ENCODE data around the gene MEGF8.

MEGF8 gene

GRCh38 chr19:42392165-42392564 is 66.7 kb downstream of the MEGF8 start:
- DNase-seq (no peak), ATAC-seq (no peak)
- H3K27me3 Mint-ChIP-seq = peaks cover 43% of the 10 kb centered on the region
- H3K9me3 Mint-ChIP-seq = no peaks in the 10 kb centered on the region
- H3K27ac Mint-ChIP-seq = no peak overlapping the region
- H3K4me3 Mint-ChIP-seq = no peak overlapping the region
- H3K4me1 Mint-ChIP-seq = peaks cover 15% of the 10 kb centered on the region

GRCh38 chr19:42394751-42395150 is 69.3 kb downstream of the MEGF8 start:
- no peak overlapping the region for H3K4me3 Mint-ChIP-seq
- H3K9me3 Mint-ChIP-seq = no peaks in the 10 kb centered on the region
- no peak overlapping the region for H3K27ac Mint-ChIP-seq
- DNase-seq (no peak), ATAC-seq (no peak)
- peaks cover 25% of the 10 kb centered on the region for H3K27me3 Mint-ChIP-seq
- peaks cover 34% of the 10 kb centered on the region for H3K4me1 Mint-ChIP-seq

- Mint-ChIP-seq H3K4me1 (peaks cover 53% of the 10 kb centered on the region), H3K27me3 (peaks cover 7% of the 10 kb centered on the region), H3K9me3 (no peaks in the 10 kb centered on the region), H3K27ac (peak overlapping the region; percentile 97 to 98), H3K4me3 (peak overlapping the region; percentile 86 to 90)
- DNase-seq (peak; percentile 98 to 99), ATAC-seq (peak; percentile 97)
Measured at GRCh38 chr19:42396381-42397262, 71.2 kb downstream of the MEGF8 start.

GRCh38 chr19:42397263-42398166 is 72.1 kb downstream of the MEGF8 start:
- ATAC-seq (no peak), DNase-seq (no peak)
- no peaks in the 10 kb centered on the region for H3K27me3 Mint-ChIP-seq
- peaks cover 62% of the 10 kb centered on the region for H3K4me1 Mint-ChIP-seq
- H3K9me3 Mint-ChIP-seq = no peaks in the 10 kb centered on the region
- peak overlapping the region; percentile 97 to 98 for H3K27ac Mint-ChIP-seq
- H3K4me3 Mint-ChIP-seq = peak overlapping the region; percentile 86 to 90

- peak overlapping the region in 1 of 2 donors; percentile 93 for H3K27ac Mint-ChIP-seq
- DNase-seq (no peak), ATAC-seq (no peak)
- H3K9me3 Mint-ChIP-seq = no peaks in the 10 kb centered on the region
- no peaks in the 10 kb centered on the region for H3K27me3 Mint-ChIP-seq
- H3K4me3 Mint-ChIP-seq = no peak overlapping the region
- H3K4me1 Mint-ChIP-seq = peaks cover 69% of the 10 kb centered on the region
Measured at GRCh38 chr19:42400404-42400803, 75.0 kb downstream of the MEGF8 start.

GRCh38 chr19:42401365-42402303 is 76.2 kb downstream of the MEGF8 start:
- H3K4me1 Mint-ChIP-seq = peaks cover 59% of the 10 kb centered on the region
- H3K4me3 Mint-ChIP-seq = peak overlapping the region; percentile 85 to 89
- peak; percentile 70 to 72 for DNase-seq
- ATAC-seq = peak; percentile 75
- no peaks in the 10 kb centered on the region for H3K9me3 Mint-ChIP-seq
- no peaks in the 10 kb centered on the region for H3K27me3 Mint-ChIP-seq
- H3K27ac Mint-ChIP-seq = peak overlapping the region in 1 of 2 donors; percentile 35

GRCh38 chr19:42402376-42403116 is 77.1 kb downstream of the MEGF8 start:
- Mint-ChIP-seq H3K9me3 (no peaks in the 10 kb centered on the region), H3K4me3 (peak overlapping the region; percentile 85 to 89), H3K27ac (peak overlapping the region in 1 of 2 donors; percentile 67), H3K4me1 (peaks cover 52% of the 10 kb centered on the region), H3K27me3 (no peaks in the 10 kb centered on the region)
- ATAC-seq (peak; percentile 1), DNase-seq (no peak)

GRCh38 chr19:42403586-42403985 is 78.2 kb downstream of the MEGF8 start:
- H3K4me1 Mint-ChIP-seq = peaks cover 45% of the 10 kb centered on the region
- H3K9me3 Mint-ChIP-seq = no peaks in the 10 kb centered on the region
- ATAC-seq (no peak), DNase-seq (no peak)
- H3K27ac Mint-ChIP-seq = no peak overlapping the region
- no peak overlapping the region for H3K4me3 Mint-ChIP-seq
- H3K27me3 Mint-ChIP-seq = no peaks in the 10 kb centered on the region

- no peak for DNase-seq
- no peak for ATAC-seq
- Mint-ChIP-seq H3K27me3 (no peaks in the 10 kb centered on the region), H3K4me1 (peaks cover 21% of the 10 kb centered on the region), H3K27ac (peak overlapping the region in 1 of 2 donors; percentile 92), H3K9me3 (no peaks in the 10 kb centered on the region), H3K4me3 (no peak overlapping the region)
Measured at GRCh38 chr19:42406111-42406510, 80.7 kb downstream of the MEGF8 start.

- peaks cover 14% of the 10 kb centered on the region for H3K4me1 Mint-ChIP-seq
- H3K9me3 Mint-ChIP-seq = no peaks in the 10 kb centered on the region
- no peak overlapping the region for H3K27ac Mint-ChIP-seq
- DNase-seq (no peak), ATAC-seq (no peak)
- H3K4me3 Mint-ChIP-seq = peak overlapping the region in 1 of 2 donors; percentile 7
- H3K27me3 Mint-ChIP-seq = no peaks in the 10 kb centered on the region
Measured at GRCh38 chr19:42407085-42407815, 81.8 kb downstream of the MEGF8 start.

GRCh38 chr19:42407816-42408175 is 82.4 kb downstream of the MEGF8 start:
- Mint-ChIP-seq H3K27ac (no peak overlapping the region), H3K4me3 (no peak overlapping the region)

GRCh38 chr19:42409477-42409876 is 84.0 kb downstream of the MEGF8 start:
- no peaks in the 10 kb centered on the region for H3K27me3 Mint-ChIP-seq
- no peaks in the 10 kb centered on the region for H3K9me3 Mint-ChIP-seq
- peaks cover 6% of the 10 kb centered on the region for H3K4me1 Mint-ChIP-seq
- H3K4me3 Mint-ChIP-seq = no peak overlapping the region
- H3K27ac Mint-ChIP-seq = peak overlapping the region in 1 of 2 donors; percentile 24
- DNase-seq (no peak), ATAC-seq (no peak)

More at GRCh38 chr19:42407816-42408175, 82.4 kb downstream of the MEGF8 start:
- no peak for DNase-seq
- peaks cover 10% of the 10 kb centered on the region for H3K4me1 Mint-ChIP-seq
- ATAC-seq = no peak
- H3K9me3 Mint-ChIP-seq = no peaks in the 10 kb centered on the region
- no peaks in the 10 kb centered on the region for H3K27me3 Mint-ChIP-seq

GRCh38 chr19:42410371-42410770 is 84.9 kb downstream of the MEGF8 start:
- H3K27ac Mint-ChIP-seq = no peak overlapping the region
- H3K4me1 Mint-ChIP-seq = peaks cover 6% of the 10 kb centered on the region
- ATAC-seq (no peak), DNase-seq (no peak)
- no peaks in the 10 kb centered on the region for H3K9me3 Mint-ChIP-seq
- no peak overlapping the region for H3K4me3 Mint-ChIP-seq
- H3K27me3 Mint-ChIP-seq = no peaks in the 10 kb centered on the region
